SK-N-SH treated with all-trans-retinoic acid at 6 μM for 48 hours (cell line): ENCODE measurements around the gene COL6A3.

ENCODE experiments used
- ATAC-seq: fragments of 200-7000 bp; cut with Tn5 transposase; 3 replicates; pipeline ENCODE4 v1.9.1; 2020; ENCODE audit warnings: mild to moderate bottlenecking, moderate library complexity
- ARNTL ChIP-seq: fragments of 450-650 bp; formaldehyde crosslinking; IDR thresholded peaks from 2 replicates; pipeline ENCODE4 v1.5.0; 2020; ENCODE audit warnings: low read depth, mild to moderate bottlenecking, moderate library complexity, borderline replicate concordance
- BACH2 ChIP-seq: fragments of 250-450 bp; sonication (Bioruptor Pico); IDR thresholded peaks from 2 replicates; pipeline ENCODE4 v1.9.0; 2021; ENCODE audit warnings: mild to moderate bottlenecking, borderline replicate concordance
- CREB5 ChIP-seq: fragments of 250-450 bp; sonication (Bioruptor Pico); IDR thresholded peaks from 2 replicates; pipeline ENCODE4 v1.5.1; 2020; ENCODE audit warnings: low read depth, mild to moderate bottlenecking, moderate library complexity
- CSDC2 ChIP-seq: fragments of 250-450 bp; sonication (Bioruptor Pico); IDR thresholded peaks from 2 replicates; pipeline ENCODE4 v1.5.0; 2020; ENCODE audit warnings: mild to moderate bottlenecking, moderate library complexity
- CSRNP3 ChIP-seq: fragments of 250-450 bp; sonication (Bioruptor Pico); IDR thresholded peaks from 2 replicates; pipeline ENCODE4 v1.5.1; 2021; ENCODE audit warnings: mild to moderate bottlenecking, moderate library complexity
- ESRRG ChIP-seq: fragments of 250-450 bp; sonication (Bioruptor Pico); IDR thresholded peaks from 2 replicates; pipeline ENCODE4 v1.6.1; 2021; ENCODE audit warnings: mild to moderate bottlenecking
- GLIS3 ChIP-seq: fragments of 250-450 bp; sonication (Bioruptor Pico); IDR thresholded peaks from 2 replicates; pipeline ENCODE4 v1.5.0; 2020; ENCODE audit warnings: mild to moderate bottlenecking, moderate library complexity
- ISL1 ChIP-seq: fragments of 250-450 bp; sonication (Bioruptor Pico); IDR thresholded peaks from 2 replicates; pipeline ENCODE4 v2.1.2; 2022; ENCODE audit warnings: mild to moderate bottlenecking, moderate library complexity
- OSR1 ChIP-seq: fragments of 250-450 bp; sonication (Bioruptor Pico); IDR thresholded peaks from 2 replicates; pipeline ENCODE4 v1.8.0; 2022; ENCODE audit warnings: moderate library complexity, mild to moderate bottlenecking, inconsistent platforms
- PATZ1 ChIP-seq: fragments of 250-450 bp; sonication (Bioruptor Pico); IDR thresholded peaks from 2 replicates; pipeline ENCODE4 v1.8.0; 2020; ENCODE audit warnings: mild to moderate bottlenecking, moderate library complexity, borderline replicate concordance
- PPARA ChIP-seq: fragments of 250-450 bp; sonication (Bioruptor Pico); IDR thresholded peaks from 2 replicates; pipeline ENCODE4 v1.5.0; 2020; ENCODE audit warnings: mild to moderate bottlenecking, borderline replicate concordance
- RARB ChIP-seq: fragments of 250-450 bp; sonication (Bioruptor Pico); IDR thresholded peaks from 2 replicates; pipeline ENCODE4 v1.8.0; 2021; ENCODE audit warnings: mild to moderate bottlenecking, moderate library complexity
- SNAI2 ChIP-seq: fragments of 250-450 bp; sonication (Bioruptor Pico); IDR thresholded peaks from 2 replicates; pipeline ENCODE4 v1.5.0; 2020; ENCODE audit warnings: mild to moderate bottlenecking, moderate library complexity
- TOX ChIP-seq: fragments of 250-450 bp; sonication (Bioruptor Pico); IDR thresholded peaks from 2 replicates; pipeline ENCODE4 v1.8.0; 2021; ENCODE audit warnings: mild to moderate bottlenecking, moderate library complexity, borderline replicate concordance
- TSHZ2 ChIP-seq: fragments of 250-450 bp; sonication (Bioruptor Pico); IDR thresholded peaks from 2 replicates; pipeline ENCODE4 v1.5.0; 2020; ENCODE audit warnings: mild to moderate bottlenecking, moderate library complexity
- ZC3H10 ChIP-seq: fragments of 250-450 bp; sonication (Bioruptor Pico); IDR thresholded peaks from 2 replicates; pipeline ENCODE4 v1.5.1; 2021; ENCODE audit warnings: mild to moderate bottlenecking, moderate library complexity
- ZFP3 ChIP-seq: fragments of 250-450 bp; sonication (Bioruptor Pico); IDR thresholded peaks from 2 replicates; pipeline ENCODE4 v1.5.0; 2020; ENCODE audit warnings: mild to moderate bottlenecking, moderate library complexity
- ZFP30 ChIP-seq: fragments of 450-650 bp; formaldehyde crosslinking; IDR thresholded peaks from 2 replicates; pipeline ENCODE4 v1.5.0; 2022; ENCODE audit warnings: mild to moderate bottlenecking, moderate library complexity
- ZNF70 ChIP-seq: fragments of 450-650 bp; formaldehyde crosslinking; IDR thresholded peaks from 2 replicates; pipeline ENCODE4 v1.5.0; 2020; ENCODE audit warnings: mild to moderate bottlenecking, moderate library complexity
- ZNF8 ChIP-seq: fragments of 450-650 bp; formaldehyde crosslinking; IDR thresholded peaks from 2 replicates; pipeline ENCODE4 v1.5.0; 2020; ENCODE audit warnings: mild to moderate bottlenecking, moderate library complexity

COL6A3 gene

GRCh38 chr2:237448626-237449025 is 34.7 kb upstream of the COL6A3 start:
- TF ChIP-seq ZNF70 (CRISPR knock-in tag), result no peak
- no peak for TF ChIP-seq ARNTL (CRISPR knock-in tag)
- no peak for TF ChIP-seq ISL1 (CRISPR knock-in tag)
- TF ChIP-seq RARB, result no peak
- TF ChIP-seq TSHZ2 (CRISPR knock-in tag), result no peak
- no peak for ATAC-seq

- ATAC-seq, result no peak
- no peak for TF ChIP-seq TOX (CRISPR knock-in tag)
- no peak for TF ChIP-seq CREB5 (CRISPR knock-in tag)
- no peak for TF ChIP-seq ZC3H10 (CRISPR knock-in tag)
- no peak for TF ChIP-seq ZFP30
- no peak for TF ChIP-seq ARNTL (CRISPR knock-in tag)
- no peak for TF ChIP-seq OSR1 (CRISPR knock-in tag)
- no peak for TF ChIP-seq ISL1 (CRISPR knock-in tag)
- TF ChIP-seq BACH2 (CRISPR knock-in tag), result no peak
- TF ChIP-seq ZNF70 (CRISPR knock-in tag), result no peak
- no peak for TF ChIP-seq PPARA
- TF ChIP-seq RARB, result no peak
- TF ChIP-seq ZFP3 (CRISPR knock-in tag), result no peak
- TF ChIP-seq ZNF8 (CRISPR knock-in tag), result no peak
These were observed 34.2 kb upstream of the COL6A3 start for GRCh38 chr2:237448171-237448570.

GRCh38 chr2:237447496-237447895 is 33.5 kb upstream of the COL6A3 start:
- TF ChIP-seq CSDC2 (CRISPR knock-in tag) (no peak), TSHZ2 (CRISPR knock-in tag) (no peak), PPARA (no peak), CREB5 (CRISPR knock-in tag) (no peak), ZFP30 (no peak), RARB (no peak), PATZ1 (CRISPR knock-in tag) (no peak), SNAI2 (CRISPR knock-in tag) (no peak), GLIS3 (CRISPR knock-in tag) (no peak), ZNF70 (CRISPR knock-in tag) (no peak)
- ATAC-seq, result no peak

- ATAC-seq, result no peak
- TF ChIP-seq RARB (no peak), ZC3H10 (CRISPR knock-in tag) (no peak), CREB5 (CRISPR knock-in tag) (no peak), SNAI2 (CRISPR knock-in tag) (no peak), CSRNP3 (CRISPR knock-in tag) (no peak), PPARA (no peak), ZFP30 (no peak), PATZ1 (CRISPR knock-in tag) (no peak), CSDC2 (CRISPR knock-in tag) (no peak), ESRRG (CRISPR knock-in tag) (no peak), ARNTL (CRISPR knock-in tag) (no peak)
These were observed 32.3 kb upstream of the COL6A3 start for GRCh38 chr2:237446338-237446665.
